ENCODE data around the gene TTC39B. TPM values are rescaled to one million over a fixed set of nuclear protein-coding genes. Genes with fewer than 3 reads are reported as not detected.

TTC39B gene
- total and polyA plus RNA-seq, 2 donors = 9.4 to 10.6 TPM

DNA sequence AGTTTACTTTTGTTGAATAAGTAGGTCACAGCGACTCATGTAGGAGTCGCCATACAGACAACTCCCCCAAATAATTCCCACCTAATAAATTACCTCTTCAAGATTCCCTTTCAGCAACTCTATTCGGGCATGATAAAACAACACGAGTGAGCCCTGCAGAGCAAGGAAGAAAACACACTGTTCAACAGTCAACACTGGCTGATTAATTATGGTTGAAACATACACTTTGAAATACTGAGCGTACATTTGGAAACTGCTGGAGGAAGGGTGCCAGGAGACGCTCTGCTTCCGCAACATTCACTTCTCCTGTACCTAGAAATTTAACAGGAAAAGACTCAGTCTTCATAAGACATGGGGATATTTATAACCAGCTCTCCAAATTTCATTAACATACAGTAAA, 117.5 kb downstream of the TTC39B start:
- H3K27ac ChIP-seq (ENCODE audit: low read depth in 1 of 2, low read length in 1 of 2) = no peak overlapping the region
- no peaks in the 10 kb centered on the region for H3K36me3 ChIP-seq (ENCODE audit: control insufficient read depth in 2 of 2, insufficient read depth in 2 of 2, low read length in 1 of 2)
- H3K9me3 ChIP-seq (ENCODE audit: control insufficient read depth in 2 of 2, insufficient read depth in 1 of 2, low read length in 1 of 2) = no peaks in the 10 kb centered on the region
- WGBS = 96% methylated on average over 7 of the region's 7 CpGs
- H3K4me3 ChIP-seq (ENCODE audit: low read length in 2 of 2) = no peak overlapping the region
- H3K4me1 ChIP-seq (ENCODE audit: control insufficient read depth in 2 of 2, insufficient read depth in 2 of 2, low read length in 2 of 2) = peaks cover 2 to 3% of the 10 kb centered on the region in 2 donors
- no peaks in the 10 kb centered on the region for H3K27me3 ChIP-seq (ENCODE audit: control insufficient read depth in 2 of 2, insufficient read depth in 1 of 2, low read length in 1 of 2)
- DNase-seq (ENCODE audit: low read depth in 6 of 9, low spot score in 9 of 9) = no peak

DNA sequence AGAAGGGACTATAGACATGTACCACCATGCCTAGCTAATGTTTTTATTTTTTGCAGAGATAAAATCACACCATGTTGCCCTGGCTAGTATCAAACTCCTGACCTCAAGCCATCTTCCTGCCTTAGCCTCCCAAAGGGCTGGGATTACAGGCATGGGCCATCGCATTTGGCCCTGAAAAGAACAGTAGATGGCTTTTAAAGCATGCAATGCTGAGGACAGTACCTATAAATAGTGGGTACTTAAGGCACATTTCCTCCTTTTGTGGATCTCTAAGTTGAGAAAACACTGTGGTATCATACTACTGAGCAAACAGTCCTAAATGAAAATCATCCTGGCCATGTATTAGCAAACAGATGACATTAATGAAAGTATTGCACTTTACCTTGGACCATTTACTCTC, 119.4 kb downstream of the TTC39B start:
- H3K36me3 ChIP-seq (ENCODE audit: control insufficient read depth in 2 of 2, insufficient read depth in 2 of 2, low read length in 1 of 2) = no peaks in the 10 kb centered on the region
- H3K27me3 ChIP-seq (ENCODE audit: control insufficient read depth in 2 of 2, insufficient read depth in 1 of 2, low read length in 1 of 2) = no peaks in the 10 kb centered on the region
- no peak overlapping the region for H3K4me3 ChIP-seq (ENCODE audit: low read length in 2 of 2)
- 95% methylated on average over 1 of the region's 1 CpG for WGBS
- H3K9me3 ChIP-seq (ENCODE audit: control insufficient read depth in 2 of 2, insufficient read depth in 1 of 2, low read length in 1 of 2) = no peaks in the 10 kb centered on the region
- no peak overlapping the region for H3K27ac ChIP-seq (ENCODE audit: low read depth in 1 of 2, low read length in 1 of 2)
- no peak for DNase-seq (ENCODE audit: low read depth in 6 of 9, low spot score in 9 of 9)
- peaks cover 2 to 3% of the 10 kb centered on the region in 2 donors for H3K4me1 ChIP-seq (ENCODE audit: control insufficient read depth in 2 of 2, insufficient read depth in 2 of 2, low read length in 2 of 2)

DNA sequence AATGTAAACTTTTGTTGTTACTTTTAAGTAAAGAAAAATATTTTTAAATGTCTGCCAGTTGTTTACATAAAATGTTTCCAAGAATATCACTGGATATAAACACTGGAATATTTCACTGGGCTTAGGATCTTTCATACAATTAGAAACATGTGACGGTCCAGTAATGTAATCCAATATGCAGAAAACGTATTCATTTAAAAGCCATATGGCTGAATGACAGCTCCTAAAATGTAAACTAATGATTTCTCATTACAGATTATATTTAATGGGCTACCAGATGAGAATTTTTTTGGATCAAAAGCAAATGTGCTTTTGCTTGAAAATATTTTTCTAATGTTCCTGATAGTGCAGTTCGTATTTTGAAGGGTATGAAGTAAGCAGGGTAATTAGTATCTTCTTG, 124.3 kb downstream of the TTC39B start:
- Histone ChIP-seq H3K4me3 (ENCODE audit: low read length in 2 of 2) (no peak overlapping the region), H3K36me3 (ENCODE audit: control insufficient read depth in 2 of 2, insufficient read depth in 2 of 2, low read length in 1 of 2) (no peaks in the 10 kb centered on the region), H3K9me3 (ENCODE audit: control insufficient read depth in 2 of 2, insufficient read depth in 1 of 2, low read length in 1 of 2) (no peaks in the 10 kb centered on the region), H3K4me1 (ENCODE audit: control insufficient read depth in 2 of 2, insufficient read depth in 2 of 2, low read length in 2 of 2) (no peaks in the 10 kb centered on the region), H3K27me3 (ENCODE audit: control insufficient read depth in 2 of 2, insufficient read depth in 1 of 2, low read length in 1 of 2) (no peaks in the 10 kb centered on the region), H3K27ac (ENCODE audit: low read depth in 1 of 2, low read length in 1 of 2) (no peak overlapping the region)
- WGBS = 64% methylated on average over 3 of the region's 3 CpGs
- DNase-seq (ENCODE audit: low read depth in 6 of 9, low spot score in 9 of 9) = no peak

DNA sequence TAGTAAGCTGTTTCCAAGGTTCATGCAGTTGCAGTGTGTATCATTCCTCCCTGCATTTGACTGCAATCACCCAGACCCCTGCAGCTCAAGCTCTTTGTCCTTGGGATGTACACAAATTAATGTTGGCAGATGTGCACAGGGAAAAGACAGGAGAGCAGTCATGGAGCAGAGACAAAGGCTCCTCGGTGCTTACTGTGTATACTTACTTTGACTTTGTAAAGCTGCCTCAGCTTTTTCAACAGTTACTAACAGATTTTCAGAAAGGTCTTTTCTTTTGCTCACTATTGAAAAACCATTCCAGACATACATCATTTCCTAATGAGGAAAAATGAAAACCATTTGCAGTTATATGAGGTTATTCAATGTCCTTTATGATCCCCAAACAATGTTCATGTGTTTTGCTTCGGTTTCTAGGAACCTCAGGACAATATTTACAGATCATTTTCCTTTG, 124.9 kb downstream of the TTC39B start:
- Histone ChIP-seq H3K27ac (ENCODE audit: low read depth in 1 of 2, low read length in 1 of 2) (no peak overlapping the region), H3K36me3 (ENCODE audit: control insufficient read depth in 2 of 2, insufficient read depth in 2 of 2, low read length in 1 of 2) (no peaks in the 10 kb centered on the region), H3K27me3 (ENCODE audit: control insufficient read depth in 2 of 2, insufficient read depth in 1 of 2, low read length in 1 of 2) (no peaks in the 10 kb centered on the region), H3K4me1 (ENCODE audit: control insufficient read depth in 2 of 2, insufficient read depth in 2 of 2, low read length in 2 of 2) (no peaks in the 10 kb centered on the region), H3K4me3 (ENCODE audit: low read length in 2 of 2) (no peak overlapping the region), H3K9me3 (ENCODE audit: control insufficient read depth in 2 of 2, insufficient read depth in 1 of 2, low read length in 1 of 2) (no peaks in the 10 kb centered on the region)
- 94% methylated on average over 2 of the region's 2 CpGs for WGBS
- no peak for DNase-seq (ENCODE audit: low read depth in 6 of 9, low spot score in 9 of 9)

DNA sequence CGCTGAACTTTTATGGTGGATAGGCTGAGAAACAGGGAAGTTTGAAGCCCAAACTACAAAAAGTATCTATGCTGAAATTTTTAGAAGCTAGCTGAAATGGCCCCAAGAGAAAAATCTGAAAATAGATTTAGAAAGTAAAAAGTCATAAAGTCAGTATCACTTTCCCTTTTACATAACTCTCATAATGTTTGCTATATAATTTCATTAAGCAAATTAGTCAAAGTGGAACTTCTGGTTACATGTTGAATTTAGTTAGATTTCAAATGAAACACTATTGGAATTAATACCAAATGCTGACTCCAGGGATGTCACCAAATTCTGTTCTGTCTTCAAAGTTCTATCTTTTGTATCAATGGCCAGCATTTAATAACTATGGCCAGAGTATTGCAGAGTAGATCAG, 126.9 kb downstream of the TTC39B start:
- no peaks in the 10 kb centered on the region for H3K36me3 ChIP-seq (ENCODE audit: control insufficient read depth in 2 of 2, insufficient read depth in 2 of 2, low read length in 1 of 2)

DNA sequence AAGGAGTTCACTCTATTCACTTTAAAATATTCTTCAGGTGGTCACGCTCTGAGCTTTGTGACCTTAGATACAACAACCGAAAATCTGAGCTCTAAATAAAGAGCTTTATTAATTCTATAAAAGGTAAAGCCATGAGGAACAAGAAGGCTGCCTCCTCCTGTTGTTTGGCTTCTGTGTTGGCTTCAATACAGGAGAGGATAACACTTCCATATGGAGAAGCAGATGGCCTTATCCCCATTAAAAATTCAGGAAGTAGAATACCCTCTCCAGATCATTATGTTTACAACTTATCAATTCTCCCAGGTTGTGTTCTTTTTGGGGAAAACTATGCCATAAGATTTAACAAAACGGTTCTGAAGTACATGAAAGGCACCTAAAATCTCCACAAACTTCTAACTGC, 128.4 kb downstream of the TTC39B start:
- no peaks in the 10 kb centered on the region for H3K27me3 ChIP-seq (ENCODE audit: control insufficient read depth in 2 of 2, insufficient read depth in 1 of 2, low read length in 1 of 2)
- no peaks in the 10 kb centered on the region for H3K4me1 ChIP-seq (ENCODE audit: control insufficient read depth in 2 of 2, insufficient read depth in 2 of 2, low read length in 2 of 2)
- H3K27ac ChIP-seq (ENCODE audit: low read depth in 1 of 2, low read length in 1 of 2) = no peak overlapping the region
- H3K36me3 ChIP-seq (ENCODE audit: control insufficient read depth in 2 of 2, insufficient read depth in 2 of 2, low read length in 1 of 2) = no peaks in the 10 kb centered on the region
- H3K9me3 ChIP-seq (ENCODE audit: control insufficient read depth in 2 of 2, insufficient read depth in 1 of 2, low read length in 1 of 2) = no peaks in the 10 kb centered on the region
- WGBS = 98% methylated on average over 3 of the region's 3 CpGs
- DNase-seq (ENCODE audit: low read depth in 6 of 9, low spot score in 9 of 9) = no peak
- H3K4me3 ChIP-seq (ENCODE audit: low read length in 2 of 2) = no peak overlapping the region

More for the DNA sequence above, 126.9 kb downstream of the TTC39B start:
- no peaks in the 10 kb centered on the region for H3K4me1 ChIP-seq (ENCODE audit: control insufficient read depth in 2 of 2, insufficient read depth in 2 of 2, low read length in 2 of 2)
- H3K27me3 ChIP-seq (ENCODE audit: control insufficient read depth in 2 of 2, insufficient read depth in 1 of 2, low read length in 1 of 2) = no peaks in the 10 kb centered on the region
- H3K27ac ChIP-seq (ENCODE audit: low read depth in 1 of 2, low read length in 1 of 2) = no peak overlapping the region
- DNase-seq (ENCODE audit: low read depth in 6 of 9, low spot score in 9 of 9) = no peak
- no peak overlapping the region for H3K4me3 ChIP-seq (ENCODE audit: low read length in 2 of 2)
- 99% methylated on average over 1 of the region's 1 CpG for whole genome bisulfite sequencing
- no peaks in the 10 kb centered on the region for H3K9me3 ChIP-seq (ENCODE audit: control insufficient read depth in 2 of 2, insufficient read depth in 1 of 2, low read length in 1 of 2)

DNA sequence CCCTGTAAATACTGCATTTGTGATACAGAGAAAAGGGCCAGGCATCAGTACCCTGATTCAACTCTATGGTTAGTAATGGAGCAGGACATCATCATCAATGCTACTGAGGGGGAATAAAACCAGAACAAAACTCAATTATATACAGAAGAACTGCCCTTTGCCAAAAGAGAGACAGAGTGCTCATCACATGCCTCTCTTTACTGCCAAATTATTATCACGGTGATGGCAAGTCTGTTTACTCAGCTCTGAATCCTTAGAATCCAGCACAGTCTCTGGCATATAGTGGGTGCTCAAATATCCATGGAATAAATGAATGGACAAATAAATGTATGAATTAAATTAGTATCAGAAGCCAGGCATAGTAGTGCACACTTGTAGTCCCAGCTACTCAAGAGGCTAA, 130.2 kb downstream of the TTC39B start:
- Histone ChIP-seq H3K4me1 (ENCODE audit: control insufficient read depth in 2 of 2, insufficient read depth in 2 of 2, low read length in 2 of 2) (no peaks in the 10 kb centered on the region), H3K9me3 (ENCODE audit: control insufficient read depth in 2 of 2, insufficient read depth in 1 of 2, low read length in 1 of 2) (no peaks in the 10 kb centered on the region), H3K36me3 (ENCODE audit: control insufficient read depth in 2 of 2, insufficient read depth in 2 of 2, low read length in 1 of 2) (no peaks in the 10 kb centered on the region), H3K27me3 (ENCODE audit: control insufficient read depth in 2 of 2, insufficient read depth in 1 of 2, low read length in 1 of 2) (no peaks in the 10 kb centered on the region), H3K27ac (ENCODE audit: low read depth in 1 of 2, low read length in 1 of 2) (no peak overlapping the region), H3K4me3 (ENCODE audit: low read length in 2 of 2) (no peak overlapping the region)
- DNase-seq (ENCODE audit: low read depth in 6 of 9, low spot score in 9 of 9) = no peak
- WGBS = 98% methylated on average over 1 of the region's 1 CpG

DNA sequence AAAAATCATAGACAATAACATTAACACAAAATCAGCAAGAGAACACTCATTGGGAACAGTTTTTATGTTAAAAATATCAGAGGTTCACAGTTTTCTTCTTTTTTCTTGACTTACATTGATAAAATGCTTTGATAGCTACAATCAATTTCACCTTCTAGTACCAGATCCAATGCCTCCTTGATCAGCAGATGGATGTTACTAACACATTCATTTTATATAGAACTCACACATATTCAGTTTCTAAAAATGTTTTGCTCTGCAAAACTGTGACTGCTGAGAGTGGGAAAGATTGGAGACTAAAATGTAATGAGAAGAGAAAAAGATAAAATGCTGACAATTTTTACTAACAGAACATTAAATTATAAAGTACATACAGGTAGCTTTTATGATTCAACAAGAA, 143.1 kb downstream of the TTC39B start:
- Histone ChIP-seq H3K4me3 (ENCODE audit: low read length in 2 of 2) (no peak overlapping the region), H3K9me3 (ENCODE audit: control insufficient read depth in 2 of 2, insufficient read depth in 1 of 2, low read length in 1 of 2) (no peaks in the 10 kb centered on the region), H3K4me1 (ENCODE audit: control insufficient read depth in 2 of 2, insufficient read depth in 2 of 2, low read length in 2 of 2) (no peaks in the 10 kb centered on the region), H3K27ac (ENCODE audit: low read depth in 1 of 2, low read length in 1 of 2) (no peak overlapping the region), H3K27me3 (ENCODE audit: control insufficient read depth in 2 of 2, insufficient read depth in 1 of 2, low read length in 1 of 2) (no peaks in the 10 kb centered on the region), H3K36me3 (ENCODE audit: control insufficient read depth in 2 of 2, insufficient read depth in 2 of 2, low read length in 1 of 2) (no peaks in the 10 kb centered on the region)
- DNase-seq (ENCODE audit: low read depth in 6 of 9, low spot score in 9 of 9) = no peak

DNA sequence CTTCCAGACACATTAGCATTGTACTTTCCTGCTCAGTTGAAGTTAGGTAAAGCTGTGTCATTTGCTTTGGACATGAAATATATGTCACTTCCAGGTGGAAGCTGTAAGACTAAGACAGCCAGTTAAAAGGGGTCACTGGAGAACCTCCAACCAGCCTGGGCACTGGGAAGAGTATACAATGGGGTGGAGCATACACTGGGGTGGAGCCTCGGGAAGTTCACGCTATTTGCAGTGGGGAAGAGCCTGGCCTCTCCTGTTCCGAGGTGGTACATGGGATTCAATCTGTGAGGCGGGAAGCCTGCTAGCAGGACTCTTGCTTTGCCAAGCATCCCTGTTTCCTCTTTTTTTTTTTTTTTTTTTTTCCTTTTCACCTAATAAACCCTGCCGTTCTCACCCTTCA, 145.3 kb downstream of the TTC39B start:
- Histone ChIP-seq H3K36me3 (ENCODE audit: control insufficient read depth in 2 of 2, insufficient read depth in 2 of 2, low read length in 1 of 2) (no peaks in the 10 kb centered on the region), H3K27ac (ENCODE audit: low read depth in 1 of 2, low read length in 1 of 2) (no peak overlapping the region), H3K4me3 (ENCODE audit: low read length in 2 of 2) (no peak overlapping the region), H3K4me1 (ENCODE audit: control insufficient read depth in 2 of 2, insufficient read depth in 2 of 2, low read length in 2 of 2) (no peaks in the 10 kb centered on the region), H3K27me3 (ENCODE audit: control insufficient read depth in 2 of 2, insufficient read depth in 1 of 2, low read length in 1 of 2) (no peaks in the 10 kb centered on the region), H3K9me3 (ENCODE audit: control insufficient read depth in 2 of 2, insufficient read depth in 1 of 2, low read length in 1 of 2) (no peaks in the 10 kb centered on the region)
- no peak for DNase-seq (ENCODE audit: low read depth in 6 of 9, low spot score in 9 of 9)
- 98% methylated on average over 5 of the region's 5 CpGs for WGBS

DNA sequence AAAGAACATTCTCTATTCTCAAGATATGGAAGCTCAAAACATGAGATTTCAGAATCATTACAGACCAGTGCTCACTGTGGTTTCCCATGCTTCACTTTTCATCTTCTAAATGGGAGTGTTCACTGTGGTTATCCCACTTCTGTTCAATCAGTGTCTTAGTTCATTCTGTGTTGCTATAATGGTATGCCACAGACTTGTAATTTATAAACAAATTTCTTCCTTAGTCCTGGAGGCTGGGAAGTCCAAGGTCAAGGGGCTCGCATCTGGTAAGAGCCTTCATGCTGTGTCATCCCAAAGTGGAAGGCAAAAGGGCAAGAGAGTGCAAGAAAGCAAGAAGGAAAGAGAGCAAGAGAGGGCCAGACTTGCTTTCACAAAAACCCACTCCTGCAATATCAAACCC, 146.3 kb downstream of the TTC39B start:
- no peak for DNase-seq (ENCODE audit: low read depth in 6 of 9, low spot score in 9 of 9)
- Histone ChIP-seq H3K27ac (ENCODE audit: low read depth in 1 of 2, low read length in 1 of 2) (no peak overlapping the region), H3K4me3 (ENCODE audit: low read length in 2 of 2) (no peak overlapping the region), H3K27me3 (ENCODE audit: control insufficient read depth in 2 of 2, insufficient read depth in 1 of 2, low read length in 1 of 2) (no peaks in the 10 kb centered on the region), H3K36me3 (ENCODE audit: control insufficient read depth in 2 of 2, insufficient read depth in 2 of 2, low read length in 1 of 2) (no peaks in the 10 kb centered on the region), H3K4me1 (ENCODE audit: control insufficient read depth in 2 of 2, insufficient read depth in 2 of 2, low read length in 2 of 2) (no peaks in the 10 kb centered on the region), H3K9me3 (ENCODE audit: control insufficient read depth in 2 of 2, insufficient read depth in 1 of 2, low read length in 1 of 2) (no peaks in the 10 kb centered on the region)
- WGBS = 95% methylated on average over 1 of the region's 1 CpG
